ENCODE data around the gene ANKFN1. TPM values are rescaled to one million over a fixed set of nuclear protein-coding genes. Genes with fewer than 3 reads are reported as not detected.

ANKFN1 gene
- total and polyA plus RNA-seq, 2 of the 13 experiments (the other 11 are each of a cell fraction or from before 2014, with no cell fraction given) = not detected

- TF ChIP-seq CEBPZ (IDR thresholded peaks at IDR 0.05; ENCODE audit: low read length) (no peak), ZNF260 (CRISPR knock-in tag; IDR thresholded peaks at IDR 0.05; ENCODE audit: borderline replicate concordance, low read depth) (no peak), DMTF1 (CRISPR knock-in tag; IDR thresholded peaks at IDR 0.05) (no peak), PHF5A (CRISPR knock-in tag; IDR thresholded peaks at IDR 0.05; ENCODE audit: low read depth, unreplicated experiment) (no peak), TP53 (CRISPR knock-in tag; conservative IDR thresholded peaks at IDR 0.05) (no peak), NR2F1 (CRISPR knock-in tag; IDR thresholded peaks at IDR 0.05) (no peak), TCF7 (IDR thresholded peaks at IDR 0.05; ENCODE audit: low read depth) (no peak), ZNF572 (CRISPR knock-in tag; IDR thresholded peaks at IDR 0.05) (no peak), THRA (CRISPR knock-in tag; IDR thresholded peaks at IDR 0.05; ENCODE audit: borderline replicate concordance) (no peak), ZNF382 (CRISPR knock-in tag; IDR thresholded peaks at IDR 0.05; ENCODE audit: borderline replicate concordance) (no peak), ZMYM2 (CRISPR knock-in tag; IDR thresholded peaks at IDR 0.05) (0 out of 2 replicates have a peak, but pooled peaks have one; percentile 28), SMAD9 (CRISPR knock-in tag; IDR thresholded peaks at IDR 0.05) (no peak), ATF7-NPFF (CRISPR knock-in tag; IDR thresholded peaks at IDR 0.05; ENCODE audit: low read depth) (no peak), ZBTB8A (CRISPR knock-in tag; IDR thresholded peaks at IDR 0.05; ENCODE audit: borderline replicate concordance, low read depth) (no peak), FOXP1 (IDR thresholded peaks at IDR 0.05) (no peak), FOXP1 (CRISPR knock-in tag; IDR thresholded peaks at IDR 0.05) (no peak), RFX3 (CRISPR knock-in tag; IDR thresholded peaks at IDR 0.05) (no peak), ZNF431 (CRISPR knock-in tag; IDR thresholded peaks at IDR 0.05; ENCODE audit: borderline replicate concordance, low read depth) (no peak), ZNF775 (CRISPR knock-in tag; IDR thresholded peaks at IDR 0.05; ENCODE audit: borderline replicate concordance) (no peak), FLYWCH1 (CRISPR knock-in tag; IDR thresholded peaks at IDR 0.05) (no peak), ERF (CRISPR knock-in tag; IDR thresholded peaks at IDR 0.05) (no peak), KLF9 (CRISPR knock-in tag; IDR thresholded peaks at IDR 0.05; ENCODE audit: low read depth) (no peak), ZNF354B (CRISPR knock-in tag; IDR thresholded peaks at IDR 0.05) (no peak), ZGPAT (CRISPR knock-in tag; IDR thresholded peaks at IDR 0.05) (peak; percentile 47), RNF2 (conservative IDR thresholded peaks at IDR 0.05; ENCODE audit: low read depth) (no peak)
These were observed 44.4 kb upstream of the ANKFN1 start (continued) for GRCh38 chr17:56108811-56109284.

All from HepG2 (cell line).